Stomach smooth muscle (tissue), 2 donors: ENCODE data around the gene TBC1D5.

ENCODE experiments used
- H3K27ac ChIP-seq: one replicate; pipeline ENCODE4 v1.7.0; 2013; ENCODE audit warnings: mild to moderate bottlenecking, low read length, inconsistent platforms
- H3K27me3 ChIP-seq, 2 donors: one replicate each; pipeline ENCODE4 v1.7.0; 2013; ENCODE audit warnings: low read length in 2 of 2; ENCODE audit not compliant: insufficient read depth in 2 of 2, control insufficient read depth in 1 of 2
- H3K36me3 ChIP-seq, 2 donors: one replicate each; pipeline ENCODE4 v1.7.0; 2013; ENCODE audit warnings: low read length in 2 of 2; ENCODE audit not compliant: control insufficient read depth in 2 of 2, insufficient read depth in 2 of 2
- H3K4me1 ChIP-seq: one replicate; pipeline ENCODE4 v1.7.0; 2013; ENCODE audit warnings: low read length; ENCODE audit not compliant: control insufficient read depth, insufficient read depth
- H3K4me3 ChIP-seq, 2 donors: one replicate each; pipeline ENCODE4 v1.7.0; 2013; ENCODE audit warnings: low read length in 2 of 2
- H3K9ac ChIP-seq, 2 donors: one replicate each; pipeline ENCODE4 v1.7.0; 2013; ENCODE audit warnings: low read length in 2 of 2, mild to moderate bottlenecking in 1 of 2
- H3K9me3 ChIP-seq, 2 donors: one replicate each; pipeline ENCODE4 v1.7.0; 2013; ENCODE audit warnings: low read length in 2 of 2; ENCODE audit not compliant: control insufficient read depth in 2 of 2
- donor health status: healthy.
- donor health status: Pancreatic carcinoma.

Gene TBC1D5

DNA sequence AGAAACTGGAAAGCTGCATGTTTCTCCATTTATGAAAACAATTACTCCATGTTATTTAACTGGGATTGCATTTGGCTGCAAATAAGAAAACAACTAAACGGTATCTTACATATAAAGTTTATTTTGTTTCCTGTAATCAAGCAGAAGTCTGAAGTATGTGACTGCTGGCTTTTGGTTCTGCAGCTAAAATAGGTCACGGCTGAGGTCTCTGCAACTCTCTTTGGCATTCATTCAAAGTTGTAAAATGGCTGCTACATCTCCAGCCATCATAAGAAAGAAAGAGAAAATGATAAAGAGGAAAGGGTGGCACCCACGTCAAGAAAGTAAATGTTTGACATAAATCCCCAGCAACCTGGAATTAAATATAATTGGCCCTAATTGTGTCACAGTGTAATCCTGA is 406.1 kb downstream of the TBC1D5 start:
- no peak overlapping the region for H3K4me3 ChIP-seq
- H3K4me1 ChIP-seq = no peaks in the 10 kb centered on the region
- H3K36me3 ChIP-seq = no peaks in the 10 kb centered on the region
- no peak overlapping the region for H3K27ac ChIP-seq
- H3K9ac ChIP-seq = no peak overlapping the region
- H3K9me3 ChIP-seq = no peaks in the 10 kb centered on the region
- no peaks in the 10 kb centered on the region for H3K27me3 ChIP-seq

DNA sequence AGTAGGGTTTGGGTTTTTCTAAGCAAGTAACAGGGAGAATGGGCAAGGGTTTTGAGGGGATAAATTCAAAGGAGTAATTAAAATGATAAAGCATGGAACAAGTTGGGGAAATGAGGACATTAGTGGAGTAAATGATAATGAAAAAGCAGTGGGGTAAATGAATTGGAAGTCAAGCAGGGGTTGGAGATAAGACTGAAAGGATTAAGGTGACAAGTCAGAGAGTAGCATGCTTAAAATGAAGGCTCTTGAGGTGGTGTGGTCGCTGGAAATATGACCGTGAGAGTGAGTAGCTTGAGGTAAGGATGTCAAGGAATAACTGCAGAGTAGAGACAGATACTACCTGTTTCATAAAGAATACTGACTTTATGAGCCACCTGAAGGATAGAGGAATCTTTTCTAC is 408.5 kb downstream of the TBC1D5 start:
- Histone ChIP-seq H3K9ac (no peak overlapping the region), H3K27ac (no peak overlapping the region), H3K9me3 (no peaks in the 10 kb centered on the region), H3K36me3 (no peaks in the 10 kb centered on the region), H3K4me1 (no peaks in the 10 kb centered on the region), H3K4me3 (no peak overlapping the region), H3K27me3 (no peaks in the 10 kb centered on the region)

DNA sequence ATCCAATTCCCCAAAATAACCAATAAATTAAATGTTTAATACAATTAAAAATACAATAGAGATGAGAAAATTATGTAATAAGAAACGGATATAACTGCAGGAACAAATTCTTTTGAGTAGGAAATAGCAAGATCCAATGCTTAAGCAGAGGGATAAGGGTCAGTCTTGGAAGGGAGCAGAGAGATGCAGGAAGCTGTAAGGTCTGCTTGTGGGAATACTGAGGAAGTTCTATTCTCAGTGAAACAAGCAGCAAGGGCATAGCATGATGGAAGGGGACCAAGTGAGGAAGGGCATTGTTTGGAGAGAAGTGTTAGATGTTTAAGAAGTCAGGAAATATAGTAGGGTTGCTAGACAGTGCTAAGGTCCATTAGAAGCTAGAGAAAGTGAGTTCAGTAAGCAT is 409.0 kb downstream of the TBC1D5 start:
- no peaks in the 10 kb centered on the region for H3K9me3 ChIP-seq
- no peak overlapping the region for H3K9ac ChIP-seq
- no peak overlapping the region for H3K27ac ChIP-seq
- H3K36me3 ChIP-seq = no peaks in the 10 kb centered on the region
- H3K4me1 ChIP-seq = no peaks in the 10 kb centered on the region
- H3K27me3 ChIP-seq = no peaks in the 10 kb centered on the region
- H3K4me3 ChIP-seq = no peak overlapping the region

DNA sequence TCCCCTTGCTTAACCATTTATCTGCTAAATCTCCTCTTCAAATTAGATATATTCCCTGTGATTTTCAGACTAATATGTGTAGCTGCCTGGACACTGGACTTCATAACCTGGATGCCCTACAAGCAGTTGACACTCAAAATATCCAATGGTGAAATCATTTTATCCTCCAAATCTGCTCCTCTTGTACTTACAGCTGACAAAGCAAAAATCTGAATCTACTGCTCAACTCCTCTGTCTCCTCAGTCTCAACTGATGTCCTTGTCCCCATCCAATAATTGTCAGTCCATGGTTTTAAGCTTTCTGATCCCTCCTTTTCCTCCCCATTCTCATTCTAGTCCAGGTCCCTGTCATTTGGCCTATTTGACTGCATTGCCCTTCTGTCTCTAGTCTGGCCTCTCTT is 411.8 kb downstream of the TBC1D5 start:
- no peaks in the 10 kb centered on the region for H3K27me3 ChIP-seq
- H3K36me3 ChIP-seq = no peaks in the 10 kb centered on the region
- H3K4me3 ChIP-seq = no peak overlapping the region
- H3K27ac ChIP-seq = no peak overlapping the region
- H3K9me3 ChIP-seq = no peaks in the 10 kb centered on the region
- no peak overlapping the region for H3K9ac ChIP-seq
- no peaks in the 10 kb centered on the region for H3K4me1 ChIP-seq

DNA sequence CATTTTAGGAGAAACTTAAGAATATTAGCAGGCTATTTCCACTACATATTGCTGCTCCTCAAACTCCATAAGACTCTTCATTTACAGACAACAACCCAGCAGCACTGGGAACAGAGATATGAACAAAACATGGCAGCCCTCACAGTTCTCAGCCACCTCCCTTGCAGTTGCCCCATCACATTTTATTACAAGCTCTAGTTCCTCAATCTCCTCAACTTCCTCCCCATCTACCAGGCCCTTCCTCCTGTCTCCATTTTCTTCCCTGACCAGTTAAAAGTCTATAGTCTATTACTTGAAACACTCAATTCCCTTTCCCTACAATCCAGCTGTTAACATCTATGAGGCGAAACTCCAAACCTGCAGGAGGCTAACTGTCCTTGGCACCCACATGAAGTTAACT is 412.5 kb downstream of the TBC1D5 start:
- Histone ChIP-seq H3K27ac (no peak overlapping the region), H3K27me3 (no peaks in the 10 kb centered on the region), H3K4me3 (no peak overlapping the region), H3K36me3 (no peaks in the 10 kb centered on the region), H3K4me1 (no peaks in the 10 kb centered on the region), H3K9me3 (no peaks in the 10 kb centered on the region), H3K9ac (no peak overlapping the region)

DNA sequence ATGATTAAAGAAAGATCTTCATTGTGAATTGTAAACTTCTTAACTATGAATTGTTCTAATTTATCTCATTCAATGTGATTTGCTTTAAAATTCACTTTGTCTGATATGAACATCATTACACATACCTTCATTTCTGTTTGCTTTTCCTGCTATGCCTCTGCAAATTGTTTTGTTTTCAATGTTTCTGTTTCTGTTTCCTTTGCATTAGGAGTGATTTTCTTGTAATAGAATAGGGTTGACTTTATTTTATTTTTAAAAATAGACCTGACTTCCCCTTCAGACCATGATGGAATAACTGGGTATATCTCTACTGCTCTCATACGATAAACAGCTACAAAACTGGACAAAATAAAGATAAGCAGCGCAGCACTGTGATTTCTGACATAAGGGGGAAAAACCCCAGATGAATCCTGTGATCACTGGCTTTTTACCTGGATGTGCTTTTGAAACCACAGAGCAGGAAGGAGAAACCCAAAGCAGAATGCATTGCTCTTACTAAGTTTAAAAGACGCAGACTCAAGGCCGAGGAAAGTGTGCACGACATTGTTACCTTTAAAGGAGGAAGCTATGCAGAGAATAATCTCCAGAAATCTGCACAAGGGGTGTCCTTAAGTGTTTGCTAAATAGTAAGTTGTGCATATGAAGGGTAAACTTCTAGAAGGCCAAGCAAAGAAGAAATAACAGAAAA is 420.2 kb downstream of the TBC1D5 start:
- no peak overlapping the region for H3K27ac ChIP-seq
- no peak overlapping the region for H3K9ac ChIP-seq
- no peaks in the 10 kb centered on the region for H3K9me3 ChIP-seq
- no peaks in the 10 kb centered on the region for H3K4me1 ChIP-seq
- H3K27me3 ChIP-seq = no peaks in the 10 kb centered on the region
- H3K36me3 ChIP-seq = no peaks in the 10 kb centered on the region
- no peak overlapping the region for H3K4me3 ChIP-seq

DNA sequence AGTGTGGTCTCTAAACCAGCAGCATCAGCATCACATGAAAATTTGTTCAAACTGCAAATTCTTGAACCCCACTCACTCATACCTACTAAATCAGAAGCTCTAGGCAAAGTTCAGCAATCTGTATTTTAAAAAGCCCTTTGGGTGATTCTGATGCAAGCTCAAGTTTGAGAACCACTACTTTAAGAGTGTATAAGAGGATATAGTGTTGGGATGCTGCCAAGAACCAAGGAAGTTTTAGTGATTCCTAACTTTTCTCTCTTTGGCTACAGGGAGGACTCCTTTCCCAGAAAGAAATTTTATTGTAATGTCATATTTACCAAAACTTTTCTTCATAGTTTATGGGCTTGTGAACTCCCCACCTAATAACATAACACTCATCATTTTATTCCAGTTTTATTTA is 422.2 kb downstream of the TBC1D5 start:
- no peak overlapping the region for H3K9ac ChIP-seq
- no peaks in the 10 kb centered on the region for H3K4me1 ChIP-seq
- H3K9me3 ChIP-seq = no peaks in the 10 kb centered on the region
- H3K27ac ChIP-seq = no peak overlapping the region
- H3K27me3 ChIP-seq = no peaks in the 10 kb centered on the region
- no peaks in the 10 kb centered on the region for H3K36me3 ChIP-seq
- no peak overlapping the region for H3K4me3 ChIP-seq

DNA sequence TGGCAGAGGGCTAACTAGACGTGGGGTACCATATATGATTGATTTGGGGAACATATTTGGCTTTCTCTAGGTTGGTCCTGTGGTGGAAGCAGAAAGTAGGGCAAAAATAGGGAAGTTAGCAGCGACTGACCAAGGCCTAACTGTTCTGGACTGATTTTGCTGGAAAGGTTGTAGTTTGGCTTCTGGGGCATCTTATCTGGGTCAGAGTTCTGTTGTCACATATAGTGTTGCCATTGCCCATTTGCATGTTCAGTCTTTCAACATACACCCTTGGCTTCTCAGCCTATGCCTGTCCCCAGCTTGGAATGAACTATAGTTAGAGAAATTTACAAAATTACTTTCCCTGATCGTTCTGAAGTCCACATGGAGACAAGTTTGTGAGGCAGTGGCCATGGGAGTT is 426.5 kb downstream of the TBC1D5 start:
- Histone ChIP-seq H3K36me3 (no peaks in the 10 kb centered on the region), H3K4me3 (no peak overlapping the region), H3K9ac (no peak overlapping the region), H3K27ac (no peak overlapping the region), H3K4me1 (no peaks in the 10 kb centered on the region), H3K27me3 (no peaks in the 10 kb centered on the region), H3K9me3 (no peaks in the 10 kb centered on the region)

DNA sequence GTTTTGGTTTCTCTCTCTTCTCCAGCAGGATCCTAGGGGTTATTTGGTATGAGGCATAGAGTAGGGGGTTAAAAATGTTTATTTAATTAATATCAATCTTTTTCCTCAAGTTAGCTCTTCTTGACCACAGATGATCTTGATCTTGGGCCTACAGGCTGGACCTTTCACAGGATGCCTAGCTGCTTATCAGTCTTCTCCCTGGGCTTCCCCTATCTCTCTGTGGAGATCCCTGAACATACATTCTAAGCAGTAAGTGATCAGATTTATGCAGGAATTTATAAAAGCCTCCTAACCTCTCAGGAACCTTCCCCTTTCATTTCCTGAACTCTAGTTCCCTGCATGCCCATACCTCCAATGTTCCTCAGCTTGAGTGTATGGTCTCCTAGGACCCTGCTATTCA is 428.3 kb downstream of the TBC1D5 start:
- H3K36me3 ChIP-seq = no peaks in the 10 kb centered on the region
- H3K4me3 ChIP-seq = no peak overlapping the region
- no peaks in the 10 kb centered on the region for H3K4me1 ChIP-seq
- no peaks in the 10 kb centered on the region for H3K27me3 ChIP-seq
- H3K9me3 ChIP-seq = no peaks in the 10 kb centered on the region
- no peak overlapping the region for H3K27ac ChIP-seq
- no peak overlapping the region for H3K9ac ChIP-seq

DNA sequence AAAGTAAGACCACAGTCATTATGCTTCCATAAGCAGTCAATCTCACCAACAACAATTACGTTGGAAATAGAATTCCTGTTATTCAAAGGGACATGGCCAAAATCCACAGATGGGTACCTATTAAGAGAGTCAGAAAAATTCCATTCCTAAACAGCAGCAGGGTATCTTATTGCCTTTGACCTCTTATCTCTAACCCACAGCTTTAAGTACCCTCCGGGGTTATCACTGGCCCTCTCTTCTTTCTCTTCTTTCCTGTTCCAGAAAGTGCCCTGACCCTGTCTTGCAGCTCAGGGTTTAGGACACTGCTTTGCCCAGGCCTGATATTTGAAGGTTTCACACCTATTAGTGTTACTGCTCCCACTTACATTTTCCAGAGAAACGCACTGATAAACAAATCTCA is 428.7 kb downstream of the TBC1D5 start:
- H3K27ac ChIP-seq = no peak overlapping the region
- H3K36me3 ChIP-seq = no peaks in the 10 kb centered on the region
- H3K27me3 ChIP-seq = no peaks in the 10 kb centered on the region

DNA sequence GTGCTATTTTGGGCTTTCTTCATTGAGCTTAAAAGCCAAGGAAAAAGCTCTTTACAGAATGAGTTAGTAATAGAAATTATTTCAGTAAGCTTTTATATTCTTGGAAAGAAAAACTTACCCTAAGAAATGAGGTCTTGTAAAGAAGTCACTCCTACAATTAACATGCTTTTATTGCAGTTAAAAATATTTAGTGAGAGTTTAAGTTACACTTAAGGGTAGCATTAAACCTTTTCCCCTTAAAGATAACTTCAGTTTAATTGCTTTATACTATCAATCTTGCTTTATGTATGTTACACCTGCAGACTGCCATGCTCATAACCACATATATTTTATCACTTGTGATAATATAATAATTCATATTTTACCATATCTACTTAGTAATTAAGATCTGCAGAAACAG is 431.4 kb downstream of the TBC1D5 start:
- no peak overlapping the region for H3K27ac ChIP-seq
- H3K9me3 ChIP-seq = no peaks in the 10 kb centered on the region
- H3K27me3 ChIP-seq = no peaks in the 10 kb centered on the region
- H3K9ac ChIP-seq = no peak overlapping the region
- no peak overlapping the region for H3K4me3 ChIP-seq
- no peaks in the 10 kb centered on the region for H3K4me1 ChIP-seq
- no peaks in the 10 kb centered on the region for H3K36me3 ChIP-seq

More for the DNA sequence above, 428.7 kb downstream of the TBC1D5 start:
- no peaks in the 10 kb centered on the region for H3K4me1 ChIP-seq
- no peaks in the 10 kb centered on the region for H3K9me3 ChIP-seq
- no peak overlapping the region for H3K9ac ChIP-seq
- H3K4me3 ChIP-seq = no peak overlapping the region
